GM23338 (cell line): ENCODE measurements around the gene SPAG16. TPM values are rescaled to one million over a fixed set of nuclear protein-coding genes. Genes with fewer than 3 reads are reported as not detected.

Source experiments
- ATAC-seq: fragments of 200-7000 bp; cut with Tn5 transposase; 3 replicates; pipeline ENCODE4 v1.9.1; 2020
- DNase-seq: peaks from one replicate; pipeline ENCODE4 v3.0.0-alpha.2; 2015; ENCODE audit warnings: low spot score
- H2AFZ ChIP-seq: fragments of 200-600 bp; sonication (generic); 2 replicates; pipeline ENCODE4 v1.8.0; 2016; ENCODE audit warnings: antibody characterized with exemption, mild to moderate bottlenecking, moderate library complexity
- H3F3A ChIP-seq: fragments of 200-600 bp; sonication (generic); replicated peaks from 2 replicates; pipeline ENCODE4 v1.8.0; 2017; ENCODE audit warnings: antibody characterized with exemption, mixed run types, low read depth
- H3K27ac ChIP-seq: fragments of 200-600 bp; sonication (generic); 2 replicates; pipeline ENCODE4 v1.6.1; 2016; ENCODE audit warnings: low read depth
- H3K27me3 ChIP-seq: fragments of 200-600 bp; sonication (generic); 2 replicates; pipeline ENCODE4 v1.8.0; 2016; ENCODE audit warnings: mild to moderate bottlenecking, mixed run types, moderate library complexity; ENCODE audit not compliant: insufficient read depth
- H3K36me3 ChIP-seq: fragments of 200-600 bp; sonication (generic); 2 replicates; pipeline ENCODE4 v1.8.0; 2016; ENCODE audit warnings: mild to moderate bottlenecking; ENCODE audit not compliant: insufficient read depth
- H3K4me1 ChIP-seq: fragments of 200-600 bp; sonication (generic); 2 replicates; pipeline ENCODE4 v1.8.0; 2016; ENCODE audit warnings: mild to moderate bottlenecking, moderate library complexity; ENCODE audit not compliant: insufficient read depth
- H3K4me2 ChIP-seq: fragments of 200-600 bp; sonication (generic); 2 replicates; pipeline ENCODE4 v1.7.1; 2017; ENCODE audit warnings: mixed run types
- H3K4me3 ChIP-seq: fragments of 200-600 bp; sonication (generic); 2 replicates; pipeline ENCODE4 v1.6.1; 2016; ENCODE audit warnings: mixed run types
- H3K79me2 ChIP-seq: fragments of 200-600 bp; sonication (generic); replicated peaks from 2 replicates; pipeline ENCODE4 v1.8.0; 2017; ENCODE audit warnings: mild to moderate bottlenecking; ENCODE audit not compliant: insufficient read depth
- H3K9me2 ChIP-seq: fragments of 200-600 bp; sonication (generic); 2 replicates; pipeline ENCODE4 v1.8.0; 2017; ENCODE audit not compliant: insufficient read depth
- H4K20me1 ChIP-seq: fragments of 200-600 bp; sonication (generic); replicated peaks from 2 replicates; pipeline ENCODE4 v1.8.0; 2017; ENCODE audit warnings: mild to moderate bottlenecking; ENCODE audit not compliant: insufficient read depth
- H3K27ac Mint-ChIP-seq: 2 replicates; pipeline ENCODE4 v1.8.0; 2020; ENCODE audit warnings: inconsistent platforms, mild to moderate bottlenecking, moderate library complexity, mixed read lengths
- H3K27me3 Mint-ChIP-seq: 3 replicates; pipeline ENCODE4 v1.8.0; 2022; ENCODE audit warnings: low read depth, mild to moderate bottlenecking, moderate library complexity, mixed read lengths, inconsistent platforms; ENCODE audit not compliant: insufficient read depth, poor library complexity
- H3K36me3 Mint-ChIP-seq: 3 replicates; pipeline ENCODE4 v1.8.0; 2021; ENCODE audit warnings: low read depth, mild to moderate bottlenecking, inconsistent platforms, moderate library complexity, mixed read lengths
- H3K4me1 Mint-ChIP-seq: 3 replicates; pipeline ENCODE4 v1.8.0; 2020; ENCODE audit warnings: mild to moderate bottlenecking, inconsistent platforms, mixed read lengths
- H3K4me3 Mint-ChIP-seq: 3 replicates; pipeline ENCODE4 v1.8.0; 2021; ENCODE audit warnings: moderate library complexity, mild to moderate bottlenecking, inconsistent platforms, mixed read lengths
- H3K9me3 Mint-ChIP-seq: 3 replicates; pipeline ENCODE4 v1.8.0; 2020; ENCODE audit warnings: moderate library complexity, mild to moderate bottlenecking, inconsistent platforms, mixed read lengths
- CTCF ChIP-seq, 2 experiments: fragments of 200-600 bp in 1 of 2; sonication (generic) in 1 of 2; conservative IDR thresholded peaks; 2 replicates each; pipeline versions ENCODE4 v1.5.1 to v1.6.1; 2016 to 2017; ENCODE audit warnings: antibody characterized with exemption in 2 of 2, low read depth in 2 of 2, mild to moderate bottlenecking in 2 of 2, moderate library complexity in 1 of 2
- EZH2 ChIP-seq: fragments of 200-600 bp; sonication (generic); IDR thresholded peaks from one replicate; pipeline ENCODE4 v1.8.0; 2017; ENCODE audit warnings: antibody characterized with exemption, mild to moderate bottlenecking, low read depth; ENCODE audit not compliant: unreplicated experiment
- NANOG ChIP-seq: IDR thresholded peaks from 2 replicates; pipeline ENCODE4 v1.6.1; 2016; ENCODE audit warnings: antibody characterized with exemption, borderline replicate concordance
- POLR2AphosphoS5 ChIP-seq: IDR thresholded peaks from 2 replicates; pipeline ENCODE4 v1.6.1; 2016; ENCODE audit warnings: antibody characterized with exemption, low read depth
- ZNF331 ChIP-seq: fragments of 250-450 bp; sonication (Bioruptor Pico); IDR thresholded peaks from 2 replicates; pipeline ENCODE4 v1.5.0; 2020; ENCODE audit warnings: low read depth, mild to moderate bottlenecking, moderate library complexity
- ZNF462 ChIP-seq: fragments of 250-450 bp; sonication (Bioruptor Pico); IDR thresholded peaks from 2 replicates; pipeline ENCODE4 v1.5.0; 2020; ENCODE audit warnings: mild to moderate bottlenecking, moderate library complexity
- polyA plus RNA-seq: library from polyadenylated mRNA; unstranded; fragments of >200 nt; fragmentation: Nextera tagmentation; extraction: Ambion mirVana; gene quantifications from 2 replicates; pipeline ENCODE4 v1.2.1, GENCODE V29; 2016
- total RNA-seq: library from RNA; depleted of rRNA; stranded (reverse); fragments of >200 nt; shearing (Covaris generic); gene quantifications from 2 replicates; pipeline ENCODE4 v1.2.3, GENCODE V29; 2014
- TF ChIP-seq, protein P1 (sequence below): IDR thresholded peaks from one replicate; pipeline ENCODE4 v1.6.1; 2018; ENCODE audit warnings: antibody characterized with exemption; ENCODE audit not compliant: unreplicated experiment

Gene SPAG16
- total and polyA plus RNA-seq, 2 experiments from 2014 or later = 19.7 to 47.8 TPM

GRCh38 chr2:213429516-213429915 lies 145.3 kb downstream of the SPAG16 start:
- peaks cover 10% of the 10 kb centered on the region for H3K9me3 Mint-ChIP-seq
- no peak overlapping the region for H3K27ac ChIP-seq
- no peaks in the 10 kb centered on the region; the same call in 1 of the 2 replicates for H3K9me2 ChIP-seq
- H3K27ac Mint-ChIP-seq = no peak overlapping the region
- no peaks in the 10 kb centered on the region for H3K27me3 Mint-ChIP-seq
- H3K79me2 ChIP-seq = no peaks in the 10 kb centered on the region
- H3K4me3 Mint-ChIP-seq = no peak overlapping the region
- H3F3A ChIP-seq = no peaks in the 10 kb centered on the region
- DNase-seq (no peak), ATAC-seq (no peak)
- 0 out of 2 replicates have a peak, but pooled peaks cover 3% of the 10 kb centered on the region for H3K36me3 ChIP-seq
- TF ChIP-seq ZNF331 (no peak), ZNF462 (CRISPR knock-in tag) (no peak), CTCF (conservative IDR thresholded peaks at IDR 0.05; ENCODE audit: low read depth in 2 of 2) (no peak), NANOG (no peak), POLR2AphosphoS5 (no peak), EZH2 (no peak)
- TF ChIP-seq, protein P1, sequence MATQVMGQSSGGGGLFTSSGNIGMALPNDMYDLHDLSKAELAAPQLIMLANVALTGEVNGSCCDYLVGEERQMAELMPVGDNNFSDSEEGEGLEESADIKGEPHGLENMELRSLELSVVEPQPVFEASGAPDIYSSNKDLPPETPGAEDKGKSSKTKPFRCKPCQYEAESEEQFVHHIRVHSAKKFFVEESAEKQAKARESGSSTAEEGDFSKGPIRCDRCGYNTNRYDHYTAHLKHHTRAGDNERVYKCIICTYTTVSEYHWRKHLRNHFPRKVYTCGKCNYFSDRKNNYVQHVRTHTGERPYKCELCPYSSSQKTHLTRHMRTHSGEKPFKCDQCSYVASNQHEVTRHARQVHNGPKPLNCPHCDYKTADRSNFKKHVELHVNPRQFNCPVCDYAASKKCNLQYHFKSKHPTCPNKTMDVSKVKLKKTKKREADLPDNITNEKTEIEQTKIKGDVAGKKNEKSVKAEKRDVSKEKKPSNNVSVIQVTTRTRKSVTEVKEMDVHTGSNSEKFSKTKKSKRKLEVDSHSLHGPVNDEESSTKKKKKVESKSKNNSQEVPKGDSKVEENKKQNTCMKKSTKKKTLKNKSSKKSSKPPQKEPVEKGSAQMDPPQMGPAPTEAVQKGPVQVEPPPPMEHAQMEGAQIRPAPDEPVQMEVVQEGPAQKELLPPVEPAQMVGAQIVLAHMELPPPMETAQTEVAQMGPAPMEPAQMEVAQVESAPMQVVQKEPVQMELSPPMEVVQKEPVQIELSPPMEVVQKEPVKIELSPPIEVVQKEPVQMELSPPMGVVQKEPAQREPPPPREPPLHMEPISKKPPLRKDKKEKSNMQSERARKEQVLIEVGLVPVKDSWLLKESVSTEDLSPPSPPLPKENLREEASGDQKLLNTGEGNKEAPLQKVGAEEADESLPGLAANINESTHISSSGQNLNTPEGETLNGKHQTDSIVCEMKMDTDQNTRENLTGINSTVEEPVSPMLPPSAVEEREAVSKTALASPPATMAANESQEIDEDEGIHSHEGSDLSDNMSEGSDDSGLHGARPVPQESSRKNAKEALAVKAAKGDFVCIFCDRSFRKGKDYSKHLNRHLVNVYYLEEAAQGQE = no peak
- no peaks in the 10 kb centered on the region for H4K20me1 ChIP-seq
- peaks cover 9% of the 10 kb centered on the region; the same call in 1 of the 3 replicates for H3K36me3 Mint-ChIP-seq
- H3K4me3 ChIP-seq = no peak overlapping the region
- H3K27me3 ChIP-seq = no peaks in the 10 kb centered on the region
- H2AFZ ChIP-seq = no peak overlapping the region
- H3K4me2 ChIP-seq = no peak overlapping the region
- no peaks in the 10 kb centered on the region for H3K4me1 Mint-ChIP-seq
- no peaks in the 10 kb centered on the region for H3K4me1 ChIP-seq
